ENCODE results near the gene POU6F2. TPM values are rescaled to one million over a fixed set of nuclear protein-coding genes. Genes with fewer than 3 reads are reported as not detected.

POU6F2 gene
- total RNA-seq, 1 donor from 2014 or later: 1.1 TPM

DNA sequence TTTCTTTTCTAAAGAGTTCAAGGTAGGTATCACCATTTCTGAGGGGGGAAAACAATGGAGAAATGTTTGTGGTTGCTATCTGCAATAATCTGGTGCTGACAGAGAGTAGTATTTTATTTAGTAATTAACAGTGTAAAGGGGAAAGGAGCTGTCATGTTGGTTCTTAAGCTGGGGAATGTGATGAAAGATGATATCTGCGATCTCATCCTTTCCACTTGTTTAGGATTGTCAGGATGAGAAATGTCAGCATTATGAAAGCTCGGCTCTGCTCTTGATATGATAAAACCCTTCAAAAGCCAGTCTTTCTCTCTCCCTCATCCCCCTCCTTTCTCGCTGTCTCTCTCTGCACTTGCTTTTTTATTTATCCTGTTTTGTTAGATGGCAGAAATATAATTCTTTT is 106.1 kb downstream of the POU6F2 start:
- H3K4me1 Mint-ChIP-seq (ENCODE audit: unreplicated experiment): peaks cover 9% of the 10 kb centered on the region

DNA sequence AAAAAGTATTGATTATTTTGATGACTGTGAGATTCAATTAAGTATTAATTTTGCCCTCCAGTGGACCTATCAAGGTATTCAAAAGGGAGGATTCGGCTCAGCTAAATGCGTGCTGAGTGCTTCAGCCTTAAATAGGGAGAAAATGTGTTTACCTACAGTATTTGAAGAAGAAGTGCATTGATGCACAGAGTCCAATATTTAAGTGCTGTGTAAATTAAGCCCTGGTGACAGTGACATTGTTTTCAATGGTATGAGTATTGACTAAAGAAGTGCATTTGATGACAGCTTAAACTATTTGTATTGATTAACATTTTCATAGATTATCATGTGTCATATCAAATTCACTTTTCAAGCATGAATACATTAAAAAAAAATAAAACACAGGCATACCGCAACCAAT is 106.6 kb downstream of the POU6F2 start:
- Mint-ChIP-seq H3K4me3 (ENCODE audit: unreplicated experiment) (no peak overlapping the region), H3K4me1 (ENCODE audit: unreplicated experiment) (peaks cover 9% of the 10 kb centered on the region), H3K27me3 (ENCODE audit: unreplicated experiment) (no peaks in the 10 kb centered on the region), H3K36me3 (ENCODE audit: low read depth, unreplicated experiment) (no peaks in the 10 kb centered on the region), H3K27ac (ENCODE audit: unreplicated experiment) (no peak overlapping the region), H3K9me3 (ENCODE audit: unreplicated experiment) (no peaks in the 10 kb centered on the region)
- TF ChIP-seq CTCF (IDR thresholded peaks at IDR 0.05; ENCODE audit: unreplicated experiment): no peak
- no peak for DNase-seq (ENCODE audit: low spot score)

More for the DNA sequence above, 106.1 kb downstream of the POU6F2 start:
- DNase-seq (ENCODE audit: low spot score): no peak
- Mint-ChIP-seq H3K4me3 (ENCODE audit: unreplicated experiment) (no peak overlapping the region), H3K36me3 (ENCODE audit: low read depth, unreplicated experiment) (no peaks in the 10 kb centered on the region), H3K9me3 (ENCODE audit: unreplicated experiment) (no peaks in the 10 kb centered on the region), H3K27ac (ENCODE audit: unreplicated experiment) (no peak overlapping the region), H3K27me3 (ENCODE audit: unreplicated experiment) (no peaks in the 10 kb centered on the region)
- TF ChIP-seq CTCF (IDR thresholded peaks at IDR 0.05; ENCODE audit: unreplicated experiment): no peak

DNA sequence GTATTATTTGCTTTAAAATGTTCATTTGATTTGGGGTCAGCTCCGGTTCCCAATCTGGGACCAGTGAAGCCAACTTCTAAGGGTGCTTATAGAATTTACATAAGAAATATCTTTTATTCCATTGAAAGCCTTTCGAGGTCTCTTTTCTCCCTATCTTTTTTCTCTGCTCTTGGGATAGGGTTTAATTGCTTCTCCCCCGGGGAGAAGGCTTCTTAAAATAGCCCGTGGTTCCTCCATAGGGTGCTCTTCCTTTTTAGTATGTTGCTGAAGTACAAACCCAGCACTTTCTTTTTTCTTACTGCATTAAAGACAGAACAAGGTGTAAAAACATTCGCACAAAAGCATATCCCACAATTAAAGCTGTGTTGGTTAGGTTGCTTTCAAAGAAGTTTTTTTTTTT is 107.5 kb downstream of the POU6F2 start:
- H3K27ac Mint-ChIP-seq (ENCODE audit: unreplicated experiment): no peak overlapping the region
- peaks cover 9% of the 10 kb centered on the region for H3K4me1 Mint-ChIP-seq (ENCODE audit: unreplicated experiment)

GRCh38 chr7:39085590-39086049 is 107.9 kb downstream of the POU6F2 start:
- DNase-seq (ENCODE audit: low spot score): no peak
- TF ChIP-seq CTCF (IDR thresholded peaks at IDR 0.05; ENCODE audit: unreplicated experiment): no peak
- peak overlapping the region; percentile 79 for H3K4me3 Mint-ChIP-seq (ENCODE audit: unreplicated experiment)
- H3K27ac Mint-ChIP-seq (ENCODE audit: unreplicated experiment): no peak overlapping the region
- H3K36me3 Mint-ChIP-seq (ENCODE audit: low read depth, unreplicated experiment): no peaks in the 10 kb centered on the region
- no peaks in the 10 kb centered on the region for H3K9me3 Mint-ChIP-seq (ENCODE audit: unreplicated experiment)
- H3K4me1 Mint-ChIP-seq (ENCODE audit: unreplicated experiment): peaks cover 9% of the 10 kb centered on the region
- no peaks in the 10 kb centered on the region for H3K27me3 Mint-ChIP-seq (ENCODE audit: unreplicated experiment)

More for the DNA sequence above, 107.5 kb downstream of the POU6F2 start:
- Mint-ChIP-seq H3K36me3 (ENCODE audit: low read depth, unreplicated experiment) (no peaks in the 10 kb centered on the region), H3K27me3 (ENCODE audit: unreplicated experiment) (no peaks in the 10 kb centered on the region), H3K9me3 (ENCODE audit: unreplicated experiment) (no peaks in the 10 kb centered on the region), H3K4me3 (ENCODE audit: unreplicated experiment) (peak overlapping the region; percentile 79)
- DNase-seq (ENCODE audit: low spot score): no peak
- no peak for TF ChIP-seq CTCF (IDR thresholded peaks at IDR 0.05; ENCODE audit: unreplicated experiment)

GRCh38 chr7:39086638-39087360 is 109.1 kb downstream of the POU6F2 start:
- H3K27me3 Mint-ChIP-seq (ENCODE audit: unreplicated experiment): no peaks in the 10 kb centered on the region
- DNase-seq (ENCODE audit: low spot score): no peak
- no peaks in the 10 kb centered on the region for H3K9me3 Mint-ChIP-seq (ENCODE audit: unreplicated experiment)
- no peak overlapping the region for H3K4me3 Mint-ChIP-seq (ENCODE audit: unreplicated experiment)
- no peaks in the 10 kb centered on the region for H3K36me3 Mint-ChIP-seq (ENCODE audit: low read depth, unreplicated experiment)
- no peak overlapping the region for H3K27ac Mint-ChIP-seq (ENCODE audit: unreplicated experiment)
- peaks cover 9% of the 10 kb centered on the region for H3K4me1 Mint-ChIP-seq (ENCODE audit: unreplicated experiment)
- no peak for TF ChIP-seq CTCF (IDR thresholded peaks at IDR 0.05; ENCODE audit: unreplicated experiment)
